Measurements from ENCODE around the gene MEAK7. TPM values are rescaled to one million over a fixed set of nuclear protein-coding genes. Genes with fewer than 3 reads are reported as not detected.

Gene MEAK7
- total and polyA plus RNA-seq, 2 donors, result 11.2 to 18.0 TPM

- H3K4me3 ChIP-seq (ENCODE audit: low read depth, low read length), result no peak overlapping the region
- DNase-seq (ENCODE audit: extremely low spot score), result no peak
- no peak overlapping the region for H3K27ac ChIP-seq (ENCODE audit: low read depth)
- no peaks in the 10 kb centered on the region for H3K4me1 ChIP-seq (ENCODE audit: insufficient read depth)
- 90% methylated on average over 13 of the region's 13 CpGs for WGBS
- H3K36me3 ChIP-seq (ENCODE audit: insufficient read depth), result peaks cover 2% of the 10 kb centered on the region
Measured at GRCh38 chr16:84500531-84500930, 3.9 kb downstream of the MEAK7 start.

- 90% methylated on average over 15 of the region's 15 CpGs for WGBS
- peaks cover 2% of the 10 kb centered on the region for H3K36me3 ChIP-seq (ENCODE audit: insufficient read depth)
- no peak for DNase-seq (ENCODE audit: extremely low spot score)
Measured at GRCh38 chr16:84499638-84500037, 4.8 kb downstream of the MEAK7 start.

GRCh38 chr16:84498859-84499620 is 5.4 kb downstream of the MEAK7 start:
- Histone ChIP-seq H3K36me3 (ENCODE audit: insufficient read depth) (peaks cover 2% of the 10 kb centered on the region), H3K4me3 (ENCODE audit: low read depth, low read length) (no peak overlapping the region), H3K4me1 (ENCODE audit: insufficient read depth) (no peaks in the 10 kb centered on the region), H3K27ac (ENCODE audit: low read depth) (no peak overlapping the region)
- DNase-seq (ENCODE audit: extremely low spot score), result no peak
- 88% methylated on average over 13 of the region's 13 CpGs for WGBS

More at GRCh38 chr16:84499638-84500037, 4.8 kb downstream of the MEAK7 start:
- no peak overlapping the region for H3K27ac ChIP-seq (ENCODE audit: low read depth)
- no peak overlapping the region for H3K4me3 ChIP-seq (ENCODE audit: low read depth, low read length)
- H3K4me1 ChIP-seq (ENCODE audit: insufficient read depth), result no peaks in the 10 kb centered on the region

- no peak for DNase-seq (ENCODE audit: extremely low spot score)
- Histone ChIP-seq H3K36me3 (ENCODE audit: insufficient read depth) (peaks cover 2% of the 10 kb centered on the region), H3K27ac (ENCODE audit: low read depth) (no peak overlapping the region), H3K4me1 (ENCODE audit: insufficient read depth) (no peaks in the 10 kb centered on the region), H3K4me3 (ENCODE audit: low read depth, low read length) (no peak overlapping the region)
- 98% methylated on average over 2 of the region's 2 CpGs for WGBS
Measured at GRCh38 chr16:84498223-84498610, 6.2 kb downstream of the MEAK7 start.

GRCh38 chr16:84497418-84498222 is 6.8 kb downstream of the MEAK7 start:
- WGBS, result 88% methylated on average over 18 of the region's 18 CpGs
- Histone ChIP-seq H3K4me1 (ENCODE audit: insufficient read depth) (no peaks in the 10 kb centered on the region), H3K36me3 (ENCODE audit: insufficient read depth) (peaks cover 2% of the 10 kb centered on the region), H3K4me3 (ENCODE audit: low read depth, low read length) (no peak overlapping the region), H3K27ac (ENCODE audit: low read depth) (no peak overlapping the region)
- DNase-seq (ENCODE audit: extremely low spot score), result no peak

GRCh38 chr16:84496991-84497390 is 7.5 kb downstream of the MEAK7 start:
- 97% methylated on average over 3 of the region's 3 CpGs for WGBS
- Histone ChIP-seq H3K4me1 (ENCODE audit: insufficient read depth) (no peaks in the 10 kb centered on the region), H3K4me3 (ENCODE audit: low read depth, low read length) (no peak overlapping the region), H3K36me3 (ENCODE audit: insufficient read depth) (peaks cover 2% of the 10 kb centered on the region), H3K27ac (ENCODE audit: low read depth) (no peak overlapping the region)
- DNase-seq (ENCODE audit: extremely low spot score), result no peak

- Histone ChIP-seq H3K4me1 (ENCODE audit: insufficient read depth) (no peaks in the 10 kb centered on the region), H3K27ac (ENCODE audit: low read depth) (no peak overlapping the region), H3K36me3 (ENCODE audit: insufficient read depth) (peaks cover 2% of the 10 kb centered on the region), H3K4me3 (ENCODE audit: low read depth, low read length) (no peak overlapping the region)
- DNase-seq (ENCODE audit: extremely low spot score), result no peak
- WGBS, result 98% methylated on average over 11 of the region's 11 CpGs
Measured at GRCh38 chr16:84495506-84495905, 9.0 kb downstream of the MEAK7 start.

- H3K27ac ChIP-seq (ENCODE audit: low read depth), result no peak overlapping the region
- H3K4me3 ChIP-seq (ENCODE audit: low read depth, low read length), result no peak overlapping the region
- no peak for DNase-seq (ENCODE audit: extremely low spot score)
- peaks cover 2% of the 10 kb centered on the region for H3K36me3 ChIP-seq (ENCODE audit: insufficient read depth)
- no peaks in the 10 kb centered on the region for H3K4me1 ChIP-seq (ENCODE audit: insufficient read depth)
- 85% methylated on average over 8 of the region's 8 CpGs for WGBS
Measured at GRCh38 chr16:84489131-84489530, 15.3 kb downstream of the MEAK7 start.

GRCh38 chr16:84487358-84487757 is 17.1 kb downstream of the MEAK7 start:
- 90% methylated on average over 8 of the region's 8 CpGs for WGBS
- Histone ChIP-seq H3K27ac (ENCODE audit: low read depth) (no peak overlapping the region), H3K4me1 (ENCODE audit: insufficient read depth) (no peaks in the 10 kb centered on the region), H3K4me3 (ENCODE audit: low read depth, low read length) (no peak overlapping the region), H3K36me3 (ENCODE audit: insufficient read depth) (peaks cover 2% of the 10 kb centered on the region)
- DNase-seq (ENCODE audit: extremely low spot score), result no peak

- Histone ChIP-seq H3K4me3 (ENCODE audit: low read depth, low read length) (no peak overlapping the region), H3K36me3 (ENCODE audit: insufficient read depth) (peaks cover 2% of the 10 kb centered on the region), H3K4me1 (ENCODE audit: insufficient read depth) (no peaks in the 10 kb centered on the region), H3K27ac (ENCODE audit: low read depth) (no peak overlapping the region)
- DNase-seq (ENCODE audit: extremely low spot score), result no peak
- WGBS, result 92% methylated on average over 17 of the region's 17 CpGs
Measured at GRCh38 chr16:84486551-84487235, 17.8 kb downstream of the MEAK7 start.

- H3K36me3 ChIP-seq (ENCODE audit: insufficient read depth), result peaks cover 2% of the 10 kb centered on the region
- WGBS, result 89% methylated on average over 14 of the region's 14 CpGs
- H3K4me1 ChIP-seq (ENCODE audit: insufficient read depth), result no peaks in the 10 kb centered on the region
- no peak overlapping the region for H3K27ac ChIP-seq (ENCODE audit: low read depth)
- no peak overlapping the region for H3K4me3 ChIP-seq (ENCODE audit: low read depth, low read length)
- no peak for DNase-seq (ENCODE audit: extremely low spot score)
Measured at GRCh38 chr16:84486126-84486525, 18.3 kb downstream of the MEAK7 start.

- H3K4me1 ChIP-seq (ENCODE audit: insufficient read depth), result no peaks in the 10 kb centered on the region
- WGBS, result 94% methylated on average over 16 of the region's 16 CpGs
- no peak overlapping the region for H3K4me3 ChIP-seq (ENCODE audit: low read depth, low read length)
- DNase-seq (ENCODE audit: extremely low spot score), result no peak
- peaks cover 2% of the 10 kb centered on the region for H3K36me3 ChIP-seq (ENCODE audit: insufficient read depth)
- H3K27ac ChIP-seq (ENCODE audit: low read depth), result no peak overlapping the region
Measured at GRCh38 chr16:84485255-84486010, 19.0 kb downstream of the MEAK7 start.

GRCh38 chr16:84484579-84485254 is 19.7 kb downstream of the MEAK7 start:
- no peak for DNase-seq (ENCODE audit: extremely low spot score)
- Histone ChIP-seq H3K4me1 (ENCODE audit: insufficient read depth) (no peaks in the 10 kb centered on the region), H3K27ac (ENCODE audit: low read depth) (no peak overlapping the region), H3K4me3 (ENCODE audit: low read depth, low read length) (no peak overlapping the region), H3K36me3 (ENCODE audit: insufficient read depth) (peaks cover under 1% of the 10 kb centered on the region)
- 57% methylated on average over 15 of the region's 15 CpGs for WGBS
